ENCODE data around the gene MAFG. TPM values are rescaled to one million over a fixed set of nuclear protein-coding genes. Genes with fewer than 3 reads are reported as not detected.

The MAFG gene
- total and polyA plus RNA-seq, 9 of the 15 experiments (the other 6 are each of a cell fraction or from before 2014, with no cell fraction given), result 1.1 to 58.1 (median 24.9) TPM

DNA sequence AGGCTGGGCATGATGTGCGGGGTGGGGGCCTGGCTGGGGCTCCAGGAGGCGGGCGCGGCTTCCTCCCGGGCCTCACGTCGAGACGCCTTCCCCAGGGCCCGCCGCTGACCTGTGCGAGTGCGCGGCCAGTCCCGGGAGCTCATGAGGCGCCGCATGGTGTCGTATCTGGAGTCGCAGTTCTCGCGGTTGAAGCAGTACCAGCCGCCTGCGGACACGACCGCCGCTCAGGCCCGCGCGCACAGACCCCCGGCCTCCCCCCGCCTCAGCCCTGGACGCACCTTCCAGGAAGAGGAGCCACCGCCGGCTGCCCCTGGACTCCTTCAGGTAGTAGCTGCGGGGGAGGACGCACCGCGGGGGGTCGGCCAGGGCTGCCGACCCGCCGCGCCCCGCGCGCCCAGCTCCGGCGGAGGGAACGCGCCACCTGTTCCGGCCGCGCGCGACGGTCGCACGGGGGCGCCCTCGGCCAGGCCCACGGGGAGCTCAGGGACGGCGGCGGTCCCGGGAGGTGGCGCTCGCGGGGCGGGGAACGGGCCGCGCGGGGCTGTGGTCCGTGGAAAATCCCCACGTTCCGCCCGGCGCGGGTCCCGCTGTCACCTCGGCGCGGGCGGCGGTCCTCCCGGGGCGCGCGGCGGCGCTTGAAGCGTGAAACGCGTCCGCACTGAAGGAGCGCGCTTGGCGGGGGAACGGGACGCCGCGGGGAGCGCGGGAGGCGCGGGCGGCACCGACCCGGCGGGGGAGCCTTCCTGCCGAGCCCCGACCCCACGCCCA, 32.0 kb upstream of the MAFG start (continued):
- TF ChIP-seq ZNF695 (CRISPR knock-in tag; IDR thresholded peaks at IDR 0.05) (no peak), ZNF232 (CRISPR knock-in tag; IDR thresholded peaks at IDR 0.05) (no peak), ZNF766 (CRISPR knock-in tag; conservative IDR thresholded peaks at IDR 0.05) (no peak), TCF7L2 (IDR thresholded peaks at IDR 0.05; ENCODE audit: low read depth, low read length) (no peak), CHD2 (IDR thresholded peaks at IDR 0.05; ENCODE audit: low read depth, low read length) (0 out of 2 replicates have a peak, but pooled peaks have one; percentile 16), ZFP36 (IDR thresholded peaks at IDR 0.05; ENCODE audit: low read depth, low read length, partially characterized antibody) (peak; percentile 18), SMC3 (conservative IDR thresholded peaks at IDR 0.05; ENCODE audit: insufficient read depth, low read depth, low read length) (peak; percentile 80), MYC (IDR thresholded peaks at IDR 0.05; ENCODE audit: low read depth, low read length) (peak; percentile 75), MYC (CRISPR knock-in tag; IDR thresholded peaks at IDR 0.05; ENCODE audit: borderline replicate concordance, low read depth) (no peak), EGR1 (conservative IDR thresholded peaks at IDR 0.05) (peak; percentile 44; the same call in 1 of the 2 replicates), YY1 (IDR thresholded peaks at IDR 0.05; ENCODE audit: borderline replicate concordance in 1 of 3, control insufficient read depth in 1 of 3, extremely low read depth in 1 of 3, insufficient read depth in 3 of 3, insufficient read length in 1 of 3, insufficient replicate concordance in 2 of 3, low read depth in 1 of 3, low read length in 2 of 3) (peak in 1 of 3 experiments; percentile 44), MAZ (CRISPR knock-in tag; conservative IDR thresholded peaks at IDR 0.05 in 1 of 2, IDR thresholded peaks at IDR 0.05 in 1 of 2) (peak in 1 of 2 experiments; percentile 68; a peak in 2 of 4 replicates), NCOA6 (IDR thresholded peaks at IDR 0.05) (peak; percentile 84), NFRKB (IDR thresholded peaks at IDR 0.05; ENCODE audit: low read depth) (no peak), ARID1B (IDR thresholded peaks at IDR 0.05) (peak; percentile 9; the same call in 1 of the 2 replicates), PHF8 (IDR thresholded peaks at IDR 0.05; ENCODE audit: borderline replicate concordance, low read length) (peak; percentile 65; the same call in 1 of the 2 replicates), EWSR1 (IDR thresholded peaks at IDR 0.05; ENCODE audit: borderline replicate concordance, low read depth, partially characterized antibody) (no peak), PRPF4 (IDR thresholded peaks at IDR 0.05; ENCODE audit: insufficient read depth, low read depth, low read length, poor library complexity, severe bottlenecking) (peak; percentile 1), MTA3 (IDR thresholded peaks at IDR 0.05; ENCODE audit: borderline replicate concordance) (peak; percentile 88), TCF3 (CRISPR knock-in tag; IDR thresholded peaks at IDR 0.05) (0 out of 2 replicates have a peak, but pooled peaks have one; percentile 9), ELF4 (CRISPR knock-in tag; IDR thresholded peaks at IDR 0.05) (no peak)
- TF ChIP-seq, protein P1, sequence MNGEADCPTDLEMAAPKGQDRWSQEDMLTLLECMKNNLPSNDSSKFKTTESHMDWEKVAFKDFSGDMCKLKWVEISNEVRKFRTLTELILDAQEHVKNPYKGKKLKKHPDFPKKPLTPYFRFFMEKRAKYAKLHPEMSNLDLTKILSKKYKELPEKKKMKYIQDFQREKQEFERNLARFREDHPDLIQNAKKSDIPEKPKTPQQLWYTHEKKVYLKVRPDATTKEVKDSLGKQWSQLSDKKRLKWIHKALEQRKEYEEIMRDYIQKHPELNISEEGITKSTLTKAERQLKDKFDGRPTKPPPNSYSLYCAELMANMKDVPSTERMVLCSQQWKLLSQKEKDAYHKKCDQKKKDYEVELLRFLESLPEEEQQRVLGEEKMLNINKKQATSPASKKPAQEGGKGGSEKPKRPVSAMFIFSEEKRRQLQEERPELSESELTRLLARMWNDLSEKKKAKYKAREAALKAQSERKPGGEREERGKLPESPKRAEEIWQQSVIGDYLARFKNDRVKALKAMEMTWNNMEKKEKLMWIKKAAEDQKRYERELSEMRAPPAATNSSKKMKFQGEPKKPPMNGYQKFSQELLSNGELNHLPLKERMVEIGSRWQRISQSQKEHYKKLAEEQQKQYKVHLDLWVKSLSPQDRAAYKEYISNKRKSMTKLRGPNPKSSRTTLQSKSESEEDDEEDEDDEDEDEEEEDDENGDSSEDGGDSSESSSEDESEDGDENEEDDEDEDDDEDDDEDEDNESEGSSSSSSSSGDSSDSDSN (IDR thresholded peaks at IDR 0.05; ENCODE audit: borderline replicate concordance in 1 of 2, low read depth in 2 of 2, low read length in 2 of 2), result no peak
- TF ChIP-seq, protein P2, sequence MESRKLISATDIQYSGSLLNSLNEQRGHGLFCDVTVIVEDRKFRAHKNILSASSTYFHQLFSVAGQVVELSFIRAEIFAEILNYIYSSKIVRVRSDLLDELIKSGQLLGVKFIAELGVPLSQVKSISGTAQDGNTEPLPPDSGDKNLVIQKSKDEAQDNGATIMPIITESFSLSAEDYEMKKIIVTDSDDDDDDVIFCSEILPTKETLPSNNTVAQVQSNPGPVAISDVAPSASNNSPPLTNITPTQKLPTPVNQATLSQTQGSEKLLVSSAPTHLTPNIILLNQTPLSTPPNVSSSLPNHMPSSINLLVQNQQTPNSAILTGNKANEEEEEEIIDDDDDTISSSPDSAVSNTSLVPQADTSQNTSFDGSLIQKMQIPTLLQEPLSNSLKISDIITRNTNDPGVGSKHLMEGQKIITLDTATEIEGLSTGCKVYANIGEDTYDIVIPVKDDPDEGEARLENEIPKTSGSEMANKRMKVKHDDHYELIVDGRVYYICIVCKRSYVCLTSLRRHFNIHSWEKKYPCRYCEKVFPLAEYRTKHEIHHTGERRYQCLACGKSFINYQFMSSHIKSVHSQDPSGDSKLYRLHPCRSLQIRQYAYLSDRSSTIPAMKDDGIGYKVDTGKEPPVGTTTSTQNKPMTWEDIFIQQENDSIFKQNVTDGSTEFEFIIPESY (CRISPR knock-in tag; IDR thresholded peaks at IDR 0.05), result peak; percentile 9; the same call in 1 of the 2 replicates
